ENCODE data around the gene KCNA5.

The KCNA5 gene

GRCh38 chr12:5027046-5027821, 16.4 kb upstream of the KCNA5 start:
- DNase-seq (ENCODE audit: low spot score): no peak

GRCh38 chr12:5030066-5030465, 13.6 kb upstream of the KCNA5 start:
- no peak for DNase-seq (ENCODE audit: low spot score)

GRCh38 chr12:5031242-5031641, 12.4 kb upstream of the KCNA5 start:
- DNase-seq (ENCODE audit: low spot score): no peak

GRCh38 chr12:5031958-5032357, 11.7 kb upstream of the KCNA5 start:
- no peak for DNase-seq (ENCODE audit: low spot score)

- no peak for DNase-seq (ENCODE audit: low spot score)
Measured at GRCh38 chr12:5032821-5033220, 10.9 kb upstream of the KCNA5 start.

GRCh38 chr12:5033883-5034282, 9.8 kb upstream of the KCNA5 start:
- no peak for DNase-seq (ENCODE audit: low spot score)

DNA sequence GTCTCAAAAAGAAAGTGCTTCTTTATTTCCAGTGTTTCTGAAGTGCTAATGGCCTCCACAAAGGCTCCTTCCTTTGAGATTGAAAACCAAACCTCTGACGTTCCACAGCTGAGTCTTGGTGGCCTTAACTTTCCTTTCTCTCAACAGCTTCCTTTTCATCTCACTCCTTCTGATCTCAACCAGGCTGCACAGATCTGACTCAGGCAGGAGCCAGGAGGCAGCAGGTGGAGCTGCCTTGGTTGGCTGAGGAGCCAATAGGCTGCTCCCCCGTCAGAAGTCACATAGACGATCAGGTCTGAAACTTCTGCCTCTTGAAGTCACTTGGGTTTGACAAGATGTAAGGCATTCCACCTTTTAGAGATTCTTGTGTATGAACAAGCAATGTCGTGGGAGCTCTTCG, 9.1 kb upstream of the KCNA5 start:
- DNase-seq (ENCODE audit: low spot score): no peak

- no peak for DNase-seq (ENCODE audit: low spot score)
Measured at GRCh38 chr12:5035618-5036017, 8.1 kb upstream of the KCNA5 start.

DNA sequence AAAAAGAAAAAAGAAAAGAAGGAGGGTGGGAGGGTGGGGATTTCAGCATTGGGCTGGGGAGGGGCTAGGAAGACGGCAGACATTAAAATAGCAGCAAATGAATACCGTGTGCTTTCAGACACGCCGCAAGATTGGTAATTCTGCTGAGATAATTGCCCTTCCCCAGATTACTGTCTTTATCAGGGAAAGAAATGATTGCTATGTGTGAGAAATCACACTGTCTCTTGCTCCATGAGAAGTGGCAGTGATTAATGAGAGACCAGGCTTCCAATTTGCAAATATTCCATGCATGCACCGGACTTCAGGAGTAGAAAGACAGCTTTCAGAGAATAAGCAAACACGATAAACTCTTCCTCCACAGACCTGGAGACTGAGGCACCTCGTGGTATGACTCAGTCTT, 7.6 kb upstream of the KCNA5 start:
- no peak for DNase-seq (ENCODE audit: low spot score)

- no peak for DNase-seq (ENCODE audit: low spot score)
Measured at GRCh38 chr12:5037795-5038357, 5.8 kb upstream of the KCNA5 start.

DNA sequence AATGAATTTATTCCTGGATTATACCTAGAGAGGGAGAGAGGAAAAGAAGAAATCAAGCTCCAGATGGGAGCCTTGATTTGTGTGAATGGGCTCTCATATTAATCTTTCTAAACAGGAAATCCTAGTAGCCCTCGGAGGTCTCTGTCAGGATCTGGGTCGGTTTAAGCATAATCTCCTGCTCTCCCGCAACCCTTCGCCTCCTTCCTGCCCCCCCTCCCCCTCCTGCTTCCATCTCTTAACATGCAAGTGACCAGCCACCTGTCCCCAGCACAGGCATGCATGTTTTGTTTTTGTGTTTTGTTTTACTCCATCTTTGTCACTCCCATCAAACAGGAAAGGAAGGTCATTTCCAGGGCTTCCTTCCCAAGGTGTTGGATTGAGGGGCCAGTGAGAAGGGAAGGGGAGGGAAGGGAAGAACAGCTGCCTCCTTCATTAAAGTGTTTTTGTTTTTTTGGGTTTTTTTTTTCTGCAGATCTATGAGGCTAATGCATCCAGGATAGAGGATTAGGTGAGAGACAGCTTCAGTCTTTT, 4.8 kb upstream of the KCNA5 start:
- DNase-seq (ENCODE audit: low spot score): no peak

DNA sequence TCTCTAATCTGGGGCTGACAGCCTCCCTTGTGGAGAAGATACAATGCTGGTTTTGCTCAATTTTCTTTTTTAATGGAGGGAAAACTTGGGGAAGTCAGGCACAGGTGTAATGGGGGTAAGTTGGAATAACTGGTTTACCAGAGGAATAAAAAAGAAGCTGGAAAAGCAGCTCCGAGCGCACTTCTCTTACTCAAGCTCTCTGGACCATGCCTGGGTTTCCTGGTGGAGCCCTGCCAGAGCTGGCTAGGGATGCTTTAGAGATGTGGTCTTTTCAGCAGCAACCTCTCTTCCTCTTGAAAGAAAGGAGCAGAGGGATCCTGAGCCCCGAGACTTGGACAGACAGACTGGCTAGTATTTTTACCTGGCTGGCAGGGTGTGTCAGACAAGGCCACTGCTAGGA, 3.9 kb upstream of the KCNA5 start:
- DNase-seq (ENCODE audit: low spot score): no peak

- no peak for DNase-seq (ENCODE audit: low spot score)
Measured at GRCh38 chr12:5040368-5040767, 3.3 kb upstream of the KCNA5 start.

- no peak for DNase-seq (ENCODE audit: low spot score)
Measured at GRCh38 chr12:5044420-5045295, 979 bp downstream of the KCNA5 start.

- no peak for DNase-seq (ENCODE audit: low spot score)
Measured at GRCh38 chr12:5047094-5047493, 3.4 kb downstream of the KCNA5 start.

DNA sequence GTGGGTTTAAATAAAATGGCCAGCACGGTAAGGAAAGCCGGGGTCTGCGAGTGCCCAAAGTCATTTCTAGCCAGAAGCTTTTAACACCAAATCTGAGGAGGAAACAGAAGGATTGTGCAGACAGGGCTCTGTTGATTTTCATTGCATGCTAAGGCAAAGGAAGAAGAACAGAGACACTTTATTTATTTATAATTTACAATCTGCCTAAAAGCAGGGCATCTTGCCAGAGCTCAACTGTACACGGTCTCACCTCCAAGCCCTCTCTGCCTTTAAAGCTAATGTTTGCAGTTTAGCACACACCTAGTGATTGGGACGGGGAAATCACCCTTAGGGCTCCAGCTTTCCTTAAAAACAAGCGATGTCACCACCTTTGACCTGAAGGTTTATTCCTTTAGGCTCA, 4.0 kb downstream of the KCNA5 start:
- no peak for DNase-seq (ENCODE audit: low spot score)

DNA sequence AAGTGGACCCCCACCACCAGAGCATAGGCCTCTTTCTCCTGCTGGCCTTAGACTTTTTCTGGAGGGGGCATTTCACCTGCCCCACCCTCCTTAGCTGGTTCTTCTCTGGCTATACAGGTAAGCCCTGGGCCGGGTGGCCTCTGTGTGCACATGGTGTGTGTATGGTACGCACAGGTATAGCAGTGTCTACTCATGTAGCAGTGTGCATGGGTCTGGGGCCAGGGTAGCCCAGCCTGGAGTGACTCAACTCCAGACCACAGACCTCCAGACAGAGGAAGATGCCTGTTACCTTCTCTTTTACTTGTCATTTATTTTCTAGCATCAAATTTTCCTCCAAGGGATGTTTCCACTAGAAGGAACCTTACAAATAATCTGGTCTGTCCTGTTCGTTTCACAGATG, 6.9 kb downstream of the KCNA5 start:
- no peak for DNase-seq (ENCODE audit: low spot score)

DNA sequence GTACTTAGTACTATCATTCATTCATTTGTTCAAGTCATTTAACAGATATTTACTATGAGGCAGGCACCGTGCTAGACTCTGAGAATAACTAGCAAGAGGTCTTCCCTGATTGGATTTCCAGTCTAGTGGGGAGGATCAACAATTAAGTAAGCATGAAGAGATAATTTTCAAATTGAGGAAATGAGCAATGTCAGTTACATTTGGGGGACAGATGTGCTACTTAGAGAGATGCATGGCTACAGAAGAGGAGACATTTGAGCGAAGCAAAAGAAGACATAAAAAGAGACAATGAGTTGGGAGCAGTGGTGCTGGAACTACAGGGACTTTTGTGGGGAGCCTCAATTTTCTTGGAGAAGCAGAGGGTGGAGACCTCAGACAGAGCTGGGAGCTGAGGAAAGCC, 7.7 kb downstream of the KCNA5 start:
- no peak for DNase-seq (ENCODE audit: low spot score)

DNA sequence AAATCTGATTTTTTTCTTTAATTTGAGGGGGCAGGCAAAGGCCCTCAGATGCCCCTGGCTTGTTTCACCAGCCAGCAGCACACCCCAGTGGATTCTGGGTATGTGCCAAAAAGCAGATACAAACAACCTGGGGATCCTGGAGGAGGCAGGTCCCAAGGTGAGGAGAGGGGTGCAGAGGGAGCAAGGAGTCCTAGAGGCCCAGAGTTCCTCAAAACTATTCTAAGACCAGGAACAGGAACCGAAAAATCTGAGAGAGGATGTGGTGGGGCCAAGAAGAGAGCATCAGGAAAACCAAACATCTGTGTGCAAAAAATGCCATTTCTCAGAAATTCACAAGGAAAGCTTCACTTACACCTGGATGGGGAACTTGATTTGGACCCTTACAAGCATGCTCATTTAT, 8.2 kb downstream of the KCNA5 start:
- no peak for DNase-seq (ENCODE audit: low spot score)

GRCh38 chr12:5052348-5052747, 8.7 kb downstream of the KCNA5 start:
- no peak for DNase-seq (ENCODE audit: low spot score)

DNA sequence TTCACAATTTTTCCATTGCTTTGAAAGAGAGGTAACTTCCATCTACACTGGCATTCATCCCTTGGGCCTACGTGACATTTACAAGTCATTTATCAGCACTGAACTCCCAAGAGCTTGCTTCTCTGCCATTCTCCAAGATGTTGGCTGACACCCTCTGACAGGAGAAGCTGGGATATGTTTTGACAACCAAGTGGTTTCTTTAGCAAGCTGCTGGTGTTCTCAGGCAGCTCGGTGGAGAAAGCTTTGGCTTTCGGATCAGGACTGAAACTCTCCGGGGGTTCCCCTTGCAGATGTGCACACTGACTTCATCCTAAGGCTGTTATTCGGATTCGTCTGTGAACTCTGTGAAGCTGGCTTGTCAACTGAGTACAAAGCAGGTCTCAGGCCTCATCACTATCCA, 15.7 kb downstream of the KCNA5 start:
- DNase-seq (ENCODE audit: low spot score): no peak

- DNase-seq (ENCODE audit: low spot score): no peak
Measured at GRCh38 chr12:5060958-5061357, 17.3 kb downstream of the KCNA5 start.

DNA sequence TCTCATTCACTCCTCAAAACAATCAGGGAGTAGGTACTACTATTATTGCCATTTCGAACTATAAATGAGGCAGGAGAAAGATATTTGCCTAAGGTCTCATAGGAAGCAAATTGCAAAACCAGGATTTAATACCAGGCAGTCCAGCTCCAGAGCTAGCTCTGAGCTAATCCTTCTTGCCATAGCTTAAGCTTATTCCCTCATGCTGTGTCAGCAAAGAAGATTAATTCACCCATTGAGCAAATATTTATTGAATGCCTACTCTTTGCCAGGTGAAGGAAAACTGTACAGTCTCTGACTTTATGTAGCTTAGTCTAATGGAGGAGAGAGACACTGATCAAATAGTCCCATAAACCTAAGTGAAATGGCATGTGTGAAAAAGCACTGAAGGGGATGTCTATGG, 19.5 kb downstream of the KCNA5 start:
- no peak for DNase-seq (ENCODE audit: low spot score)

Data from HuH-7.5 (cell line).